Suprapubic skin (tissue), 4 donors: ENCODE measurements around the gene KRT15. TPM values are rescaled to one million over a fixed set of nuclear protein-coding genes. Genes with fewer than 3 reads are reported as not detected.

ENCODE experiments used
- DNase-seq, 2 donors: peaks; one replicate each; pipeline ENCODE4 v3.0.0-alpha.2; 2019; ENCODE audit warnings: low spot score in 2 of 2
- H3K27ac ChIP-seq: fragments of 200-600 bp; sonication (generic); one replicate; pipeline ENCODE4 v1.5.1; 2019
- H3K27me3 ChIP-seq: fragments of 200-600 bp; sonication (generic); one replicate; pipeline ENCODE4 v1.5.1; 2019
- H3K36me3 ChIP-seq: fragments of 200-600 bp; sonication (generic); one replicate; pipeline ENCODE4 v1.5.1; 2019
- H3K4me1 ChIP-seq: fragments of 200-600 bp; sonication (generic); one replicate; pipeline ENCODE4 v1.5.1; 2019
- H3K4me3 ChIP-seq: fragments of 200-600 bp; sonication (generic); one replicate; pipeline ENCODE4 v1.5.1; 2019; ENCODE audit warnings: mild to moderate bottlenecking
- H3K9me3 ChIP-seq: fragments of 200-600 bp; sonication (generic); one replicate; pipeline ENCODE4 v1.5.1; 2019
- EP300 ChIP-seq: sonication (generic); formaldehyde crosslinking; IDR thresholded peaks from one replicate; pipeline ENCODE4 v1.6.1; 2017; ENCODE audit warnings: antibody characterized with exemption
- POLR2A ChIP-seq, 2 donors: fragments of 450-650 bp; IDR thresholded peaks; one replicate each; pipeline ENCODE4 v1.6.1; 2017; ENCODE audit warnings: antibody characterized with exemption in 2 of 2, mild to moderate bottlenecking in 2 of 2, moderate library complexity in 2 of 2
- POLR2AphosphoS5 ChIP-seq, 3 donors: sonication (generic); formaldehyde crosslinking; IDR thresholded peaks; one replicate each; pipeline ENCODE4 v1.6.1; 2017; ENCODE audit warnings: antibody characterized with exemption in 3 of 3
- WGBS: methylation state at CpG from one replicate; pipeline ENCODE4 v1.1.5; 2018; 5-methylcytosine and 5-hydroxymethylcytosine counted together
- total RNA-seq, 4 donors: library from RNA; depleted of rRNA; stranded (reverse); fragments of >200 nt; gene quantifications; one replicate each; pipeline ENCODE4 v1.1.0, GENCODE V29; 2016
- TF ChIP-seq, protein P1 (sequence below), 2 donors: fragments of 200-600 bp in 1 of 2; fragments of 450-650 bp in 1 of 2; sonication (generic) in 1 of 2; IDR thresholded peaks; one replicate each; pipeline ENCODE4 v1.5.1; 2016 to 2019; ENCODE audit warnings: antibody characterized with exemption in 2 of 2, mild to moderate bottlenecking in 1 of 2, moderate library complexity in 1 of 2

Gene KRT15
- total RNA-seq, 4 donors from 2014 or later, result 690 to 2,507 (median 1,431) TPM

DNA sequence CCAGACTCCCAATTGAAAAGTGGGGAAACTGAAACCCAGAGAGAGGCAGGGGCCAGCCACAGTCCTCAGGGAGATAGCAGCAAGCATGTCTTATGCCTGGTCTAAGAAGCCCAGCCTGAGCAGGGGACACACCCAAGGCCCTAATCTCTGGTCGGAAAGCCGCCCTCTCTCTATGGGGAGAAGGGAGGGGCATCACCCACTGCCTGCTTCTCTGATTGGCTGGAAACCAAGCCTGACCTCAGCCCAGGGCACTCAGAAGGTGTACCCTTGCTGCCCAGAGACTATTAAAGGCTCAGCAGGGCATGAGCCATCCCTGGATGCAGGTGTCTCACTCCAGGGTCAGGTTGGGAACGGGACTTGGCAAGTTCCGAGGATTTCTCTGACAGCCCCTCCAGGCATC is 7.6 kb downstream of the KRT15 start:
- peaks cover 9% of the 10 kb centered on the region for H3K4me1 ChIP-seq
- TF ChIP-seq EP300 (no peak), POLR2A (IDR thresholded peaks at IDR 0.05) (no peak), POLR2AphosphoS5 (IDR thresholded peaks at IDR 0.05) (no peak)
- TF ChIP-seq, protein P1, sequence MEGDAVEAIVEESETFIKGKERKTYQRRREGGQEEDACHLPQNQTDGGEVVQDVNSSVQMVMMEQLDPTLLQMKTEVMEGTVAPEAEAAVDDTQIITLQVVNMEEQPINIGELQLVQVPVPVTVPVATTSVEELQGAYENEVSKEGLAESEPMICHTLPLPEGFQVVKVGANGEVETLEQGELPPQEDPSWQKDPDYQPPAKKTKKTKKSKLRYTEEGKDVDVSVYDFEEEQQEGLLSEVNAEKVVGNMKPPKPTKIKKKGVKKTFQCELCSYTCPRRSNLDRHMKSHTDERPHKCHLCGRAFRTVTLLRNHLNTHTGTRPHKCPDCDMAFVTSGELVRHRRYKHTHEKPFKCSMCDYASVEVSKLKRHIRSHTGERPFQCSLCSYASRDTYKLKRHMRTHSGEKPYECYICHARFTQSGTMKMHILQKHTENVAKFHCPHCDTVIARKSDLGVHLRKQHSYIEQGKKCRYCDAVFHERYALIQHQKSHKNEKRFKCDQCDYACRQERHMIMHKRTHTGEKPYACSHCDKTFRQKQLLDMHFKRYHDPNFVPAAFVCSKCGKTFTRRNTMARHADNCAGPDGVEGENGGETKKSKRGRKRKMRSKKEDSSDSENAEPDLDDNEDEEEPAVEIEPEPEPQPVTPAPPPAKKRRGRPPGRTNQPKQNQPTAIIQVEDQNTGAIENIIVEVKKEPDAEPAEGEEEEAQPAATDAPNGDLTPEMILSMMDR (IDR thresholded peaks at IDR 0.05), result no peak
- H3K27me3 ChIP-seq, result peaks cover 5% of the 10 kb centered on the region
- no peaks in the 10 kb centered on the region for H3K36me3 ChIP-seq
- WGBS, result no CpG with 5 or more reads among the region's 4 CpGs
- no peaks in the 10 kb centered on the region for H3K9me3 ChIP-seq
- no peak overlapping the region for H3K4me3 ChIP-seq
- no peak for DNase-seq
- H3K27ac ChIP-seq, result no peak overlapping the region

DNA sequence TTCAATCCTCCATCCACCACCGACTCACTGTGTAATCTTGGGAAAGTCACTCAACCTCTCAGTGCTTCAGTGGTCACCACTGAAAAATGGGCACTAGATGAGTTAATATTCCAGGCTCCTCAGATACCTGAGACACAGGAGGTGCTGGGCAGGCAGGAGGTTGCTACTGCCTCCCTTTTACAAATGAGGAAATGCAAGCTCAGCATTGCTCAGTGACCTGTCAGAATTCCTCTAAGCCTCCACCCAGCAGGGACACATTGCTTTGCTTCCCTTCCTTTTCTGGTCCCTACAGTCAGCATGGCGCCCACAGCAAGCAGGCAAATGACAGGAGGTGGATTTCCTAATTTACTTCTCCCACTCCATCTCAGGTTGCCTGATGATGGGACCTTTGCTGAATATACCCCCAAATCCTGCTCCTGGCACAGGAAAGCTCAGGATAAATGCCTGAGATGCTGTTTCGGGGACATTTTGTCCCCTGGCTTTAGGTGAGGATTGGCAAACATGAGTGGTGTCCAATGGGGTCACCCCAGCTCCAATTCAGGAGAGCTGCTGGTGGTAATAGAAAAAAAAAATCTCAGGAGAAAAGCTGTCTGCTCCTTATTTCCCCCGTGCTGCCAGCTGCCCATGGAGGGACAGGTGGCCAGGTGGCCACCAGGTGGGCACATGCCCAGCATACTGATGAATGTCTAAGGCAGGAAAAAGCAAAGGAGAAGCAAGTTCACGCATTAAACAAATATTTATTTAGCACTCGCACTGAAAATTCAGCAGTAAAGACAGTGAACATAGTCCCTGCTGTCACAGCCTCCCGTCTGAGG is 8.2 kb downstream of the KRT15 start:
- Histone ChIP-seq H3K4me1 (peaks cover 6% of the 10 kb centered on the region), H3K4me3 (no peak overlapping the region), H3K27ac (no peak overlapping the region), H3K9me3 (no peaks in the 10 kb centered on the region), H3K27me3 (peaks cover 5% of the 10 kb centered on the region), H3K36me3 (no peaks in the 10 kb centered on the region)
- DNase-seq, result no peak
- 77% methylated on average over 7 of the region's 7 CpGs for WGBS
- TF ChIP-seq POLR2AphosphoS5 (IDR thresholded peaks at IDR 0.05) (no peak), POLR2A (IDR thresholded peaks at IDR 0.05) (no peak), EP300 (no peak)
- TF ChIP-seq, protein P1 (IDR thresholded peaks at IDR 0.05), result no peak

DNA sequence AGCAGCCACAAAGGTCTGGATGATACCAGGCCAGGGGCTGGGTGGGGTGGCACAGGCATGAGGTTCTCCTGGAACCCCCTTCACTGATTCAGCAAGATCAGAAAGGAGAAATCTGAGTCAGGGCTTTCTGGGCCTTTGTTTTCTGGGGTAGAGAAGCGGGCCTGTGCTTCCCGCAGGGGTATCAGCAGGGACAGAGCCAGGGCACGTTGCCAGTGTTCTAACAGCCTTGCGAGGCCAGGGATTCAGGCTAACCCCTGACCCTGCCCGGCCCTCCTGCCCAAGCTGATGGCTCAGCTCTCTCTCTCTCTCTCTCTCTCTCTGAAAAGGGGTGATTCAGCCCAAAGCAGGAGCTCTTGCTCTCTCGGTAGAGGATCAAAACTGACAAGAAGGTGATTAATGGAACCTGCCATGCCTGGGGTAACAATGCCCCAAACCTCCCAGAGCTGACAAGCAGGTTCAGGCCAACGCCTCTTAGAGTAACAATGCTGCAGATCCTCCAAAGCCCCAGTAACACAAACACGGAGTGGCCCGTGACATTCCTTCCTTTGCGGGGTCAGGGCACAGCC is 11.3 kb downstream of the KRT15 start:
- TF ChIP-seq POLR2AphosphoS5 (IDR thresholded peaks at IDR 0.05) (no peak), POLR2A (IDR thresholded peaks at IDR 0.05) (no peak), EP300 (no peak)
- TF ChIP-seq, protein P1 (IDR thresholded peaks at IDR 0.05), result no peak
- Histone ChIP-seq H3K27me3 (no peaks in the 10 kb centered on the region), H3K36me3 (no peaks in the 10 kb centered on the region), H3K4me1 (no peaks in the 10 kb centered on the region), H3K9me3 (no peaks in the 10 kb centered on the region), H3K27ac (no peak overlapping the region), H3K4me3 (no peak overlapping the region)
- DNase-seq, result no peak
- WGBS, result 49% methylated on average over 5 of the region's 10 CpGs

DNA sequence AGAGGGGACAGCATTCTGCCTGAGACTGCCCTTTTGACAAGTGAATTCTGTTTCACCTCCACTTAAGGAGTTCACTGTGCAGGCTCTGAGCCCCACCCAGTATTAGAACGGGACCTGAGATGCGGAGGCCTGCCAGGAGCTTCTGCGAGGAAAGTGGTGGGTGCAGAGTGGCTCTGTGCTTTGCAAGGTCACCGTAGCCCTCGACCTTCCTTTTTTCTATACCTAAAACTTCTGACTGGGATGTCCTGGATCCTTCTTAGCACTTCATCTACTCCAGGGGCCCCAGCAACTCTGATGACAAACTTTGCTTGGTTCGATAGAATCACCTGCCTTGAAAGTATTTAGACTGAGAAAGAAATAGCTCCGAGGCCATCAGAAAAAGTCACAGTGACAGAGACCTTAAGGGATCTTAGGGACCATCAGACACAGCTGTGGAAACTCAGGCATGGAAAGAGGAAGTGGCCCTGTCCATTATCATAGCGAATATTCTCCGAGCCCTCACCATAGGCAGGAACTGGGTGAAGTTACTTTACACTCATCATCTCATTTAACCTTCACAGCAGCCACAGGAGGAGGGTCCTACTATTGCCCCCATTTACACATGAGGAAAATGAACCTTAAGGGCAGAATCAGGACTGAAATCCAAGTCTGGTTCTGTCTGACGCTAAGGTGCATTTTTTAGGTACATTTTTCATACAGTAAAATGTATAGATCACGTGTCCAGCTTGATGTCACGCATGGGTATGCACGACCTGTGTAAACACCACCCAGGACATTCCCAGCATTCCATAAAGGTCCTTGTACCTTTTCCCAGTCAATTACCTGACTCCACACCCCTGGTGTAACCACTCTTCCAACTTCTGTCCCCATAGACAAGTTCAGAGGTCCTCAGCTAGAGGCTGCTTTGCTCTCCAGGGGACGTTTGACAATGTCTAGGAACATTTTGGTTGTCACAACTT is 12.6 kb downstream of the KRT15 start:
- WGBS, result 72% methylated on average over 14 of the region's 14 CpGs
- Histone ChIP-seq H3K4me3 (no peak overlapping the region), H3K36me3 (no peaks in the 10 kb centered on the region), H3K4me1 (no peaks in the 10 kb centered on the region), H3K27me3 (peaks cover 3% of the 10 kb centered on the region), H3K9me3 (no peaks in the 10 kb centered on the region), H3K27ac (no peak overlapping the region)
- TF ChIP-seq POLR2A (IDR thresholded peaks at IDR 0.05), result no peak
- TF ChIP-seq, protein P1 (IDR thresholded peaks at IDR 0.05), result no peak
- no peak for TF ChIP-seq POLR2AphosphoS5 (IDR thresholded peaks at IDR 0.05)
- no peak for TF ChIP-seq EP300
- no peak for DNase-seq
